Activated naive CD4-positive, alpha-beta T cell treated with anti-CD3 and anti-CD28 coated beads, Interleukin-2, amount 50 U/mL, for 16 hours (primary cell): ENCODE data around the gene ZBTB49.
A peak's percentile ranks its signal among the peaks of the same experiment; 100 is the strongest.
"Not testable (repeated sequence)": the region's sequence is repeated elsewhere in the genome, so short reads cannot be mapped to it uniquely, and the experiment has no call there.

Experiments used
- DNase-seq: peaks from one replicate; pipeline ENCODE4 v3.0.0-alpha.2; 2020

ZBTB49 gene

GRCh38 chr4:4289941-4290850 lies at the start of gene ZBTB49, which contains the start of gene LYAR:
ZBTB49 (plus strand) TSS chr4:4290251; CDS start chr4:4299946, 9,695 bp downstream.
LYAR (minus strand) TSS chr4:4290154; CDS start chr4:4283742, 6,412 bp downstream.
- peak; percentile 96 for DNase-seq

DNA sequence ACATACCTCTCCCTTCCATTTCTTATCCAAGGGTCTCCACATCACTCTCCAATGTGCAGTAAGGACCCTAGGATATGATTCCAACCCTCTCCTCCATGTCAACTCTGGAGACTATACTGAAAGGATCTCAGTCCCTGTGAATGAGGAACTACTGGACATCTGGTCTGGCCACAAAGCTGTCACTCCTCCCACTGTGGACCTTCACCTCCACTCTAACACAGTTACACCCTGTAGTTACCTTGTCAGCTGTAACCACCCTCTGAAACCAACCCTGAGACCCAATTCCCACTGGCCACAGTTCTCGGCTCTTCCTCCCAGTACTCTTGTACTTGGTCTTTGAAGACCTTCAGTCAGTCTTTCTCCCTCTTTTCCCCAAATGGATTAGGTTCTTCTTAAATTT lies 44.9 kb upstream of the ZBTB49 start:
- no peak for DNase-seq

GRCh38 chr4:4247696-4248028 lies 42.4 kb upstream of the ZBTB49 start:
- no peak for DNase-seq

GRCh38 chr4:4248029-4248884 lies 41.8 kb upstream of the ZBTB49 start, which contains the start of gene TMEM128:
TMEM128 (minus strand) TSS chr4:4248223; CDS start chr4:4248202, 21 bp downstream.
- DNase-seq, result peak; percentile 91

DNA sequence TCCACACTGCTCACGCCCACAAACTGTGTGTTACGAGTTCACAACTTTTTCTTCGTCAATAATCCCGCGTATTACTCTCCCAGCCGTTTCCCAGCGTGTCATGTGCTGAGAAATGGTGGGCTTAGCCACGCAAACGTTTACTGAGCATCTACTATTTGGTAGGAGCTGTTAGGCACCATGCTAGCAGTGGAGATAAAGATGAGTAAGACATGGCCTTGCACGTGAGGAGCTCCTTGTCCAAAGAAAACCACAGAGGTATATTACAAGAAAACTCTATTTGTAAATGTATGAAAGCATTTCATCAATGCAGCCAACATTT lies 41.2 kb upstream of the ZBTB49 start:
- DNase-seq, result no peak

DNA sequence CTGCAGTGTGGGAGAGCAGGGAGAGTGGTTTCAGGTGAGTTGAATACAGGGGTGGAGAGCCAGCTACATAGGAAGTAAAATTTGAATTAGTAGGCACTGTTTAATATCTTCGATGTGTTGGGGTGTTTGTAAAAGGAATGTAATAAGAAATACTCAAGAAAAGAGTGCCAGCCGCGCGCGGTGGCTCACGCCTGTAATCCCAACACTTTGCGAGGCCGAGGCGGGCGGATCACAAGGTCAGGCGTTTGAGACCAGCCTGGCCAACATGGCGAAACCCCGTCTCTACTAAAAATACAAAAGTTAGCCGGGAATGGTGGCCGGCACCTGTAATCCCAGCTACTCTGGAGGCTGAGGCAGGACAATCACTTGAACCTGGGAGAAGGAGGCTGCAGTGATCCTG lies 40.7 kb upstream of the ZBTB49 start:
- not testable (repeated sequence) for DNase-seq

GRCh38 chr4:4249866-4250265 lies 40.2 kb upstream of the ZBTB49 start:
- DNase-seq, result no peak

DNA sequence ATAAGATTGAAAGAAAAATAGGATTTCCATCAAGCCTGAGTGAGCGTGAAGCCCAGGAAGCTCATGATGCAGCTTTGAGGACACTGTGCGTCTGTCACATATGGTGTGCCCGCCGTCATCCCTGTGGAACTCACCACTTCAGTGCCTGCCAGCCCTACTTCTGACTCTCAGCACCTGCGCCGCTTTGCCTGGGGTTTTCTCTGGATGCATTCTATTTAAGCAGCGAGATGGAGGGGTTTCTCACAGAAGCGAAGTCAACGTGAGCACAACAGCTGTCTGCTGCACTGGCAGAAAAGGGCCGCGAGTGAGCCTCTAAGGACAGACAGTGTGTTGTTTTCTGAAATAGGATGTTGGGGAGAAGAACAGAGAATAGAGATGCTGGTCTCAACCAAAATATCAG lies 35.9 kb upstream of the ZBTB49 start:
- no peak for DNase-seq

- no peak for DNase-seq
Observed at GRCh38 chr4:4254666-4255065, 35.4 kb upstream of the ZBTB49 start.

GRCh38 chr4:4256799-4257198 lies 33.3 kb upstream of the ZBTB49 start:
- no peak for DNase-seq

- not testable (repeated sequence) for DNase-seq
Observed at GRCh38 chr4:4257705-4258104, 32.3 kb upstream of the ZBTB49 start.

DNA sequence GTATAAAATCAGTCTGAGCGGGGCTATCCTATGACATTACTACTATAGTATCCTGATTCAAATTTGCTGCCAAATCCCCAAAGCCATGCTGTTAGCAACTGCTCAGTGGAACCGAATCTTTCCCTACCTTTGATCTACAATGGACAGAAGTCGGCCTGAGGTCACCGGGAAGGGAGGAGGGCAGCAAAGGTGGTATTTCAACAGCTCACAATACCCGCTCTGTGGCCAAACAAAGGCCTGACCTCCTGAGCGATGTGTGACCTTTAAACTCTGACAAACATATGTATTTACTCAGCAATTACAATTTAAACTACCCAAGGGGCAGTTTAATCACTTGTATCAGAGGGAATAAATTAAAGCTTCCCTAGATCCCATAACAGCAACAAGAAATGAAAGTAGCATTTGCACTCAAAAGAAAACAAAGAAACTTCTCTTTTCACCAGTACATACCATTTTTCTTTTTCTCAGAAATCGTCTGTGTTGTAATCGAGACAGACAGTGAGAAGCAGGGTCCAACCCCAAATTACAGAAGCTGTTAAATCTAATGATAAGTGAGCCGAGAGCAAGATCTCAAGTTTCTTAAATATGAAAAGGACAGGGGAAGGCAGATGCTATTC lies 30.5 kb upstream of the ZBTB49 start:
- DNase-seq, result no peak

DNA sequence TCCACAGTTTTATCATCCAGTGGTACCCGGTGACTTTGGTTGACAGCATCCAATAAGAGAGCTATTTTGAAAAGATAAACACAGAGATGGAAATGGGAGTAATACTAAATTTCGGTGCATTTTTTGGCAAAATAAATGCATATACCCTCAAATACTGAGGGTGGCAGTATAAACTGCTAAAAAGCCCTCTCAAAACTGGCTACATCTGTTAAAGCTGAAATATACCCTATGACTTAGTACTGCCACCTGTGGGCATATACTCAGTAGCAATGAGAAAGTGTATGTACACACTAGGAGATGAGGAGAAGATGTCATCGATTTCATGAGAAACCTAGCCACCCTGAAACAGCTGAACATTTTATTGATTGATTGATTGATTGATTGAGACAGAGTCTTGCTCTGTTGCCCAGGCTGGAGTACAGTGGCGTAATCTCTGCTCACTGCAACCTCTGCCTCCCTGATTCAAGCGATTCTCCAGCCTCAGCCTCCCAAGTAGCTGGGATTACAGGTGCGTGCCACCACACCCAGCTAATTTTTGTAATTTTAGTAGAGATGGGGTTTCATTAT lies 29.8 kb upstream of the ZBTB49 start:
- DNase-seq, result no peak

DNA sequence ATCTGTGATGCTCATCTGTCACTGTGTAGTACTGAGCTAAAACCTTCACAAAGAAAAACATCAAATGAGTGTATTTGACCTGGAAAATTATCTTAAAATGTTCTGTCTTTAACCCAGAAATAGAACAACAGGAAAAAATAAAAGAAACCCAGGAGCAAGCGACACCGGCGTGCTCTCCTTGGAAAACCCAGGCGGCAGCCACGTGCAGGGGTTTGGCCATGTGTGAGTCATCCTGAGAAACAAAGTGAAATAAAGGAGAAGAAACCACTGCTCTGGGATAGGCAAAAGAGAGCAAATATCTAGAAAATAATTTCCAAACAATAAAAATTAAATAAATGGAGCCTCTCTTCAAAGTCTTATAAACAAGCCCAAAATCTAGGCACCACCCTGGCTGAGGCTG lies 22.1 kb upstream of the ZBTB49 start:
- DNase-seq, result no peak

- DNase-seq, result no peak
Observed at GRCh38 chr4:4268776-4269175, 21.3 kb upstream of the ZBTB49 start.

GRCh38 chr4:4269331-4269731 lies 20.7 kb upstream of the ZBTB49 start:
- no peak for DNase-seq

DNA sequence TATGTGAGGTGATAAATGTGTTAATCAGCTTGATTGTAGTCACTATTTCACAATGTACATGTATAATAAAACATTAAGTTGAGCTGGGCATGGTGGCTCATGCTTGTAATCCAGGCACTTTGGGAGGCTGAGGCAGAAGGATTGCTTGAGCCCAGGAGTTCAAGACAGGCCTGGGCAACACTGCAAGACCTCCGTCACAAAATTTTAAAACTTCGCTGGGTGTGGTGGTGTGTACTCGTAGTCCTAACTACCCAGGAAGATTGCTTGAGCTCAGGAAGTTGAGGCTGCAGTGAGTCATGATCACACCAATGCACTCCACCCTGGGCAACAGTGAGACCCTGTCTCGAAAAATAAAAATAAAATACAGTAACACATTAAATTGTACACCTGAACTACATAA lies 20.2 kb upstream of the ZBTB49 start:
- no peak for DNase-seq

DNA sequence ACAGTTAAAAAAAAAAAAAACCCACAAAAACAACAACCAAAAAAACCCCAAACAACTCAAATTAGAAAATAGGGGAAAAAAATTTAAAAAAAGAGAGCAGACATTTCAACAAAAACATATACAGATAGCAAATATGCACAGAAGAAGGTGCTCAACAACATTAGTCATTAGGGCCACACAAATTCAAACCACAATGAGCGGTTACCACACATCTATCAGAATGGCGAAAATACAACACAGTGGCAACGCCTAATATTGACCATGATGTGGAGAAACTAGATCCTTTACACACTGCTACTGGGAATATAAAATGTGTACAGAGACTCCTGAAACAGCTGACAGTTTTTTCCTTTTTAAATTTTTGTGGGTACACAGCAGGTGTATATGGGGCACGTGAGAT lies 19.5 kb upstream of the ZBTB49 start:
- DNase-seq, result no peak

DNA sequence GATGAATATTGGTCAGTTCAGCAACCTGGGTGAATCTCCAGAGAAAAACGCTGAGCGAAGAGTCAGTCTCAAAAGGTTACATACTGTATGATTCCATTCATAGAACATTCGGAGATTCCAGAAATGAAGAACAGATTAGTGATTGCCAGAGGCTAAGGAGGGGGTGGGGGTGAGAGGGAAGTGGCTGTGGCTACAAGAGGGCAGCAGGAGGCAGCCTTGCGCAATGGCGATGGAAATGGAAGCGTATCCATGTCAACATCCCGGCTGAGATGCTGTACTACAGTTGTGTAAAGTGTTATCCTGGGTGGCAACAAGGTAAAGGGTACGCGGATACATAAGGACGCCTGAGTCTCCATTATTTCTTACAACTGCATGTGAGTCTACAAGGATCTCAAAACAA lies 18.1 kb upstream of the ZBTB49 start:
- no peak for DNase-seq

GRCh38 chr4:4274226-4274625 lies 15.8 kb upstream of the ZBTB49 start:
- no peak for DNase-seq

DNA sequence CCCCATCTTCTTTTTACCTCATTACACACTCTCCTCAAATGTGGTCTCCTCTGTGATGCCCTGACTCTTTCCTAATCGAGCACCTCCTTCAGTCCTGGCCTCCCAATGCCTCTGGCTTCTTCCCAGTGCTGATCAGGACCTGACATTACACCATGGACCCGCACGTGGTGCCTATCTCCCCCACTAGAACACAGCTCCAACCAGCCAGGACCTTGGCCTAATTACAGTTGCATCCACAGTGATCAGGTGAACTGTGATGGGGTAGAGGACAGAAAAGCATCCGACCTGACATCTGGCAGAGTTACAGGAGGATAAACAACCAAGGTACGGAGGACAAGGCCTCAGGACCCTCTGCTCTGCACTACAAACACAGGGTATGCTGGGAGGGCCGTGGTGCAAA lies 12.5 kb upstream of the ZBTB49 start:
- no peak for DNase-seq

DNA sequence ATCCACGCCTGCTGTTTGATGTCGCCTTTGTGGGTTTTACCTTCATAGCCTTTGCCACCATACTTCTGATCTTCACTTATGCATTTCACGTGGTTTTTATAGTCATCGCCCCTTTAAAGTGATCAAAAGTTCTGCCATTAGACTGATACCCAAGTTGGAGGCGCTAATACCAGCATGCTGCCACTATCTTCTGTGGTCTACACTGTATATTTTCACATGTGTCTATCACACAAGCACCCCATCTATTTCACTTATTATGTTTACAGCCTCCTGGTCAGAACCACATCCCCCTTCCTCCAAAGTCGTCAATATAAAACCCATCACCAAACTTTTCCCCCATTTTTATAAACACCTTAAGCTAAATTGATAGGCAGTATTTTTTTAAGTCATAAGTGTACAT lies 8.3 kb upstream of the ZBTB49 start:
- DNase-seq, result no peak
